Activated naive CD4-positive, alpha-beta T cell treated with anti-CD3 and anti-CD28 coated beads, Interleukin-2, amount 50 U/mL, for 72 hours (primary cell): ENCODE results near the gene MGLL. TPM values are rescaled to one million over a fixed set of nuclear protein-coding genes. Genes with fewer than 3 reads are reported as not detected.

Experiments used
- ATAC-seq, 2 donors: fragments of 150-1000 bp; cut with Tn5 transposase; 2 replicates each; pipeline ENCODE4 v1.10.0; 2021; ENCODE audit warnings: mild to moderate bottlenecking in 2 of 2, moderate library complexity in 2 of 2
- DNase-seq, 2 donors: peaks; one replicate each; pipeline ENCODE4 v3.0.0; 2021 to 2022; ENCODE audit warnings: low spot score in 2 of 2
- H3K27ac Mint-ChIP-seq, 2 donors: one replicate each; pipeline ENCODE4 v1.8.0; 2022; ENCODE audit warnings: mild to moderate bottlenecking in 2 of 2, mixed read lengths in 2 of 2
- H3K36me3 Mint-ChIP-seq, 2 donors: one replicate each; pipeline ENCODE4 v1.8.0; 2022; ENCODE audit warnings: mixed read lengths in 2 of 2
- H3K9me3 Mint-ChIP-seq, 2 donors: one replicate each; pipeline ENCODE4 v1.8.0; 2022; ENCODE audit warnings: mixed read lengths in 2 of 2
- total RNA-seq, 2 donors: library from RNA; stranded (reverse); gene quantifications; one replicate each; pipeline ENCODE4 v1.2.3, GENCODE V29; 2022

Gene MGLL
- total RNA-seq, 2 donors from 2014 or later = 0.14 to 0.29 TPM

GRCh38 chr3:127773752-127774395 is 48.4 kb downstream of the MGLL start:
- Mint-ChIP-seq H3K27ac (peak overlapping the region in 1 of 2 donors; percentile 23), H3K36me3 (peaks cover under 1 to 6% of the 10 kb centered on the region in 2 donors), H3K9me3 (peaks cover 0 to 6% of the 10 kb centered on the region in 2 donors)
- DNase-seq = no peak
- ATAC-seq = no peak

- DNase-seq (no peak), ATAC-seq (no peak)
- Mint-ChIP-seq H3K27ac (no peak overlapping the region), H3K9me3 (peaks cover 0 to 13% of the 10 kb centered on the region in 2 donors), H3K36me3 (peaks cover 4 to 6% of the 10 kb centered on the region in 2 donors)
These were observed 49.2 kb downstream of the MGLL start for GRCh38 chr3:127772827-127773751.

GRCh38 chr3:127772273-127772672 is 50.0 kb downstream of the MGLL start:
- Mint-ChIP-seq H3K36me3 (peaks cover 4 to 6% of the 10 kb centered on the region in 2 donors), H3K27ac (no peak overlapping the region), H3K9me3 (peaks cover 0 to 16% of the 10 kb centered on the region in 2 donors)
- DNase-seq = no peak
- no peak for ATAC-seq

DNA sequence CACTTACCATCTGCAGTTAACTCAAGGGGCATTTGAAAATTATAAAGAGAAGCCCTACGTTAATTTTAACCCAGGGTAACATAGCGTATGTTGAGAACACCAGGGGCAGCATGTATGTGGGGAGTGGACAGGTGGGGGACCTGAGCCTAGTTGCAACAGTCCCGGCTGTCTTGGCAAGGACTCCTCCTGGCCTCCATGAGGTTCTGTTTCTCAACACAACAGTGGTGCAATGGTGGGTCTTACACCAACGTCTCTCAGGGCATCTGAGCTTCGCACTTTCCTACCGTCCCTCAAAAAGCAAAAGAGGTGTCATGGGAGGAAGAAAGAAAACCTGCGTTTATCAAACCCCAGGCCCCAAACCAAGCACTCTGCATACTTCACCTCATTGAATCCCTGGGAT is 50.6 kb downstream of the MGLL start:
- H3K27ac Mint-ChIP-seq = no peak overlapping the region
- no peak for ATAC-seq
- peaks cover 4% of the 10 kb centered on the region in 2 donors for H3K36me3 Mint-ChIP-seq
- H3K9me3 Mint-ChIP-seq = peaks cover 0 to 14% of the 10 kb centered on the region in 2 donors
- DNase-seq = no peak

- Mint-ChIP-seq H3K9me3 (peaks cover 0 to 10% of the 10 kb centered on the region in 2 donors), H3K36me3 (peaks cover 0 to 4% of the 10 kb centered on the region in 2 donors), H3K27ac (no peak overlapping the region)
- no peak for DNase-seq
- ATAC-seq = no peak
These were observed 51.5 kb downstream of the MGLL start for GRCh38 chr3:127770671-127771355.

DNA sequence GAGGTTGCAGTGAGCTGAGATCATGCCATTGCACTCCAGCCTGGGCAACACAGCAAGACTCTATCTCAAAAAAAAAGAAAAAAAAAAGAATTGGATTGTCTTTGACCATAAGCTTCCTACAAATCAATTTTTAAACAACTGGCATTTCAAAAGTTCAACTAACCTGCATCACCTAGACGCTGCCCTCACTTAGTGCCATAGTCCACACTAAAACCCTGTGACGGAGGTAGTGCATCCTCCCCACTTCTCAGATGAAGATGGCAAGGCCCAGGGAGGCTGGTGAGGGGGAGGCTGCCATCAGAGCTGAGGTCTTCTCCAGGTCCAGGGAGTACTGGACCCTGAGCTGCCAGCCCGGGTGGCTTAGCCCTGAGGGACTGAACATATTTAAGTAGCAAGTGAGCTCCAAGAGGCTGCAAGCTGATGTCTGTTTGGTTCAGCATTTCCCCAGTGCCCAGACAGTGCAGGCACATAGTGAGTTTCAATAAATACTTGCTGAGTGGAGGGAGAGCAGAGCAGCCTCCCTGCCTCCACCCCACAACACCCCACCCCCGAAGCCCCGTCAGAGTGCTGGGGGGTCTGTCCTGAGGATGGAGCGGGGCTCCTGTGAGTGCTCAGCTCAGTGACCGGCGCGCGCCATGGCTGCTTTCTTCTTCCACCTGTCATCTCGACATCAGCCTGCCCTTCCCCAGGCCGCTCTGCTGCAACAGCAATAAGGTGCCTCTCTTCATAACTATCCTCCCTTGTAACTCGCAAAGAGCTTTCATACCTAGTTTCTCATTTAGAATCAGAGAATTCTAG is 52.8 kb downstream of the MGLL start:
- H3K36me3 Mint-ChIP-seq = peaks cover 0 to 4% of the 10 kb centered on the region in 2 donors
- H3K9me3 Mint-ChIP-seq = peaks cover 0 to 10% of the 10 kb centered on the region in 2 donors
- no peak overlapping the region for H3K27ac Mint-ChIP-seq
- ATAC-seq (no peak), DNase-seq (no peak)

GRCh38 chr3:127768346-127769008 is 53.8 kb downstream of the MGLL start:
- H3K36me3 Mint-ChIP-seq = peaks cover 0 to 4% of the 10 kb centered on the region in 2 donors
- no peak for ATAC-seq
- no peak for DNase-seq

GRCh38 chr3:127767126-127767525 is 55.2 kb downstream of the MGLL start:
- no peak for ATAC-seq
- no peak overlapping the region for H3K27ac Mint-ChIP-seq
- H3K9me3 Mint-ChIP-seq = peaks cover 0 to 10% of the 10 kb centered on the region in 2 donors
- peaks cover 0 to 4% of the 10 kb centered on the region in 2 donors for H3K36me3 Mint-ChIP-seq
- no peak for DNase-seq

More at GRCh38 chr3:127768346-127769008, 53.8 kb downstream of the MGLL start:
- H3K9me3 Mint-ChIP-seq = peaks cover 0 to 10% of the 10 kb centered on the region in 2 donors
- no peak overlapping the region for H3K27ac Mint-ChIP-seq

DNA sequence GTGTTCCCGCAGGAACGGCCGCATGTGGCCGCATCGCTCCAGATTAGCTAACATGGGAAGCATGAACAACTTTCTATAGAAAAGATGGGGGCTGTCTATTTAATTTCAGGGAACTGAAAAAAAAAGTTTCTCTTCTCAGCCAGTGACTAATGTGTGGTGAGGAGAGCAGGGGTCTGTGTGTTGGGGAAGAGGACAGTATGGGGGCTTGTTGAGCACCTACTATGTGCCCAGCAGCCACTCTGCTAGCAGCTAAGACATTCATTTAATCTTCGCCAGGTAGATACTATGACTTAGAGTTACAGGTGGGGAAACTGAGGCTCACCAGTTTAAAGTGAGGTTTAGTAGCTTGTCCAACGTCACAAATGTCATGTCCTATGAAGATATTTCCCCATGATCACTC is 56.6 kb downstream of the MGLL start:
- Mint-ChIP-seq H3K27ac (no peak overlapping the region), H3K36me3 (peaks cover 0 to 4% of the 10 kb centered on the region in 2 donors), H3K9me3 (peaks cover 0 to 10% of the 10 kb centered on the region in 2 donors)
- ATAC-seq (no peak), DNase-seq (no peak)

- Mint-ChIP-seq H3K27ac (no peak overlapping the region), H3K9me3 (peaks cover 0 to 10% of the 10 kb centered on the region in 2 donors), H3K36me3 (peaks cover 0 to 4% of the 10 kb centered on the region in 2 donors)
- ATAC-seq = peak; percentile 33 to 69
- DNase-seq = no peak
These were observed 57.4 kb downstream of the MGLL start for GRCh38 chr3:127764841-127765362.

DNA sequence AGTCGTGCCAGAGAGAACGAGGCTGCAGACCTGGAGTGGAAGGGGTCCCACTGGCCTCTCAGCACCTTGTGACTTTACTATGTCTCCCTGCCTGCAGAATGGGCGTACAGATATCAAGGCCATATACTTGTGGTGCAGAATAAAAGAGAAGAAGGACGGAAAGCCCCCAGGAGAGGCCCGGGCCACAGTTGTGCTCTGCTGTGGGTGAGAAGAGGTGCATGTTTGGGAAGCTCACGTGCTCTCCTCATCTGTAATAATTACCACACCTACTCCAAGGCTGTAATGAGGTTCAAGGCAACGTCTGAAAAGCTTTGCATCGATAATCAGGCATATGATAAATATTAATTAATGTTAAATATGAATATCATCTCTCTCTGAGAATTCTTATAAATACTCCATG is 58.0 kb downstream of the MGLL start:
- DNase-seq = no peak
- H3K27ac Mint-ChIP-seq = no peak overlapping the region
- H3K9me3 Mint-ChIP-seq = peaks cover 0 to 10% of the 10 kb centered on the region in 2 donors
- peaks cover 0 to 4% of the 10 kb centered on the region in 2 donors for H3K36me3 Mint-ChIP-seq
- ATAC-seq = no peak

- ATAC-seq (no peak), DNase-seq (no peak)
- no peak overlapping the region for H3K27ac Mint-ChIP-seq
- peaks cover 0 to 3% of the 10 kb centered on the region in 2 donors for H3K36me3 Mint-ChIP-seq
- H3K9me3 Mint-ChIP-seq = peaks cover 0 to 10% of the 10 kb centered on the region in 2 donors
These were observed 58.5 kb downstream of the MGLL start for GRCh38 chr3:127763816-127764215.

- ATAC-seq (no peak), DNase-seq (no peak)
- Mint-ChIP-seq H3K36me3 (no peaks in the 10 kb centered on the region), H3K27ac (no peak overlapping the region), H3K9me3 (peaks cover 0 to 6% of the 10 kb centered on the region in 2 donors)
These were observed 59.0 kb downstream of the MGLL start for GRCh38 chr3:127763337-127763736.

- DNase-seq = no peak
- ATAC-seq = no peak
- Mint-ChIP-seq H3K9me3 (no peaks in the 10 kb centered on the region), H3K36me3 (no peaks in the 10 kb centered on the region), H3K27ac (no peak overlapping the region)
These were observed 59.6 kb downstream of the MGLL start for GRCh38 chr3:127762787-127763105.

GRCh38 chr3:127762077-127762786 is 60.1 kb downstream of the MGLL start:
- H3K27ac Mint-ChIP-seq = peak overlapping the region in 1 of 2 donors; percentile 46
- DNase-seq = no peak
- H3K9me3 Mint-ChIP-seq = no peaks in the 10 kb centered on the region
- H3K36me3 Mint-ChIP-seq = no peaks in the 10 kb centered on the region
- ATAC-seq = peak; percentile 46 to 61
